NK-92 treated with Interleukin-12 subunit alpha and Interleukin-12 subunit beta, amount 100 ng/mL, for 24 hours (cell line): ENCODE measurements around the gene EARS2.
A peak's percentile ranks its signal among the peaks of the same experiment; 100 is the strongest.
"Not testable (repeated sequence)": the region's sequence is repeated elsewhere in the genome, so short reads cannot be mapped to it uniquely, and the experiment has no call there.

Experiments used
- DNase-seq: peaks from one replicate; lab custom pipeline; 2025; lab: John Stamatoyannopoulos, UW

EARS2 gene

GRCh38 chr16:23556881-23557778 is at the start of gene EARS2, which contains the start of gene UBFD1:
TSS of gene EARS2 (minus strand) at chr16:23557350. CDS start at chr16:23557343, 7 bp downstream.
TSS of gene UBFD1 (plus strand) at chr16:23557727. CDS start at chr16:23557743, 16 bp downstream.
- DNase-seq: peak; percentile 99

- no peak for DNase-seq
Observed at GRCh38 chr16:23597003-23597756, 40.0 kb upstream of the EARS2 start.

- DNase-seq: peak; percentile 82
Observed at GRCh38 chr16:23595951-23596720, 39.0 kb upstream of the EARS2 start, which contains the start of gene NDUFAB1. TSS of gene NDUFAB1 (minus strand) at chr16:23596316. CDS start at chr16:23596290, 26 bp downstream.

- no peak for DNase-seq
Observed at GRCh38 chr16:23595246-23595950, 38.2 kb upstream of the EARS2 start.

GRCh38 chr16:23594186-23594585 is 37.0 kb upstream of the EARS2 start:
- DNase-seq: no peak

GRCh38 chr16:23590181-23590580 is 33.0 kb upstream of the EARS2 start:
- DNase-seq: no peak

- no peak for DNase-seq
Observed at GRCh38 chr16:23587726-23588125, 30.6 kb upstream of the EARS2 start.

- no peak for DNase-seq
Observed at GRCh38 chr16:23584186-23585076, 27.3 kb upstream of the EARS2 start.

GRCh38 chr16:23583271-23583670 is 26.1 kb upstream of the EARS2 start:
- not testable (repeated sequence) for DNase-seq

- DNase-seq: no peak
Observed at GRCh38 chr16:23581764-23582163, 24.6 kb upstream of the EARS2 start.

GRCh38 chr16:23580391-23580790 is 23.2 kb upstream of the EARS2 start:
- no peak for DNase-seq

- no peak for DNase-seq
Observed at GRCh38 chr16:23579371-23579770, 22.2 kb upstream of the EARS2 start.

- no peak for DNase-seq
Observed at GRCh38 chr16:23578101-23578830, 21.1 kb upstream of the EARS2 start.

GRCh38 chr16:23577493-23577892 is 20.3 kb upstream of the EARS2 start:
- no peak for DNase-seq

GRCh38 chr16:23575834-23576233 is 18.7 kb upstream of the EARS2 start:
- DNase-seq: no peak

- DNase-seq: no peak
Observed at GRCh38 chr16:23573817-23574216, 16.7 kb upstream of the EARS2 start.

- no peak for DNase-seq
Observed at GRCh38 chr16:23572394-23572793, 15.2 kb upstream of the EARS2 start.

- DNase-seq: no peak
Observed at GRCh38 chr16:23571895-23572294, 14.7 kb upstream of the EARS2 start.

GRCh38 chr16:23570992-23571632 is 14.0 kb upstream of the EARS2 start:
- no peak for DNase-seq
